ENCODE measurements around the gene HLTF.

The HLTF gene

GRCh38 chr3:149003653-149004305 is 82.6 kb downstream of the HLTF start:
- ChIA-PET CTCF (interaction anchor here (1.0 to 4.5 kb wide), 2 partner anchors 13 to 42 kb away, joined by 3 to 25 read pairs; partner anchors contain the start of gene GYG1), POLR2A (no interaction called here)
- DNase-seq (ENCODE audit: extremely low spot score): peak; percentile 29
- no peak for TF ChIP-seq CTCF (IDR thresholded peaks at IDR 0.05; ENCODE audit: control extremely low read depth, extremely low read depth, low read depth, missing control alignments)

- ChIA-PET POLR2A (no interaction called here), CTCF (interaction anchor here (1.1 to 4.5 kb wide), 2 partner anchors 10 to 58 kb away, joined by 3 to 25 read pairs; partner anchors contain the start of gene GYG1)
- no peak for DNase-seq (ENCODE audit: extremely low spot score)
- TF ChIP-seq CTCF (IDR thresholded peaks at IDR 0.05; ENCODE audit: control extremely low read depth, extremely low read depth, low read depth, missing control alignments): no peak
Observed at GRCh38 chr3:149001727-149002126, 84.6 kb downstream of the HLTF start.

- DNase-seq (ENCODE audit: extremely low spot score): no peak
- POLR2A ChIA-PET: no interaction called here
- CTCF ChIA-PET: interaction anchor here (1.0 to 4.5 kb wide), 4 partner anchors 9 to 45 kb away, joined by 3 to 25 read pairs (median 4); partner anchors contain the start of gene GYG1
- no peak for TF ChIP-seq CTCF (IDR thresholded peaks at IDR 0.05; ENCODE audit: control extremely low read depth, extremely low read depth, low read depth, missing control alignments)
Observed at GRCh38 chr3:149000206-149000745, 86.1 kb downstream of the HLTF start.

- TF ChIP-seq CTCF (IDR thresholded peaks at IDR 0.05; ENCODE audit: control extremely low read depth, extremely low read depth, low read depth, missing control alignments): no peak
- POLR2A ChIA-PET: no interaction called here
- DNase-seq (ENCODE audit: extremely low spot score): peak; percentile 23
- CTCF ChIA-PET: interaction anchor here (1.0 to 4.5 kb wide), 4 partner anchors 9 to 121 kb away, joined by 3 to 25 read pairs (median 5); partner anchors contain the start of gene GYG1
Observed at GRCh38 chr3:148999806-149000205, 86.5 kb downstream of the HLTF start.

GRCh38 chr3:148998715-148999423 is 87.5 kb downstream of the HLTF start:
- CTCF ChIA-PET: interaction anchor here (0.8 to 1.8 kb wide), 4 partner anchors 10 to 122 kb away, joined by 3 to 7 read pairs (median 4); no protein-coding TSS in a partner anchor
- DNase-seq (ENCODE audit: extremely low spot score): no peak
- TF ChIP-seq CTCF (IDR thresholded peaks at IDR 0.05; ENCODE audit: control extremely low read depth, extremely low read depth, low read depth, missing control alignments): no peak
- POLR2A ChIA-PET: no interaction called here

- POLR2A ChIA-PET: no interaction called here
Observed at GRCh38 chr3:148998297-148998696, 88.0 kb downstream of the HLTF start.

More at GRCh38 chr3:148998297-148998696, 88.0 kb downstream of the HLTF start:
- CTCF ChIA-PET: interaction anchor here (0.9 to 1.8 kb wide), 3 partner anchors 9 to 123 kb away, joined by 3 to 7 read pairs (median 5); no protein-coding TSS in a partner anchor
- no peak for DNase-seq (ENCODE audit: extremely low spot score)
- TF ChIP-seq CTCF (IDR thresholded peaks at IDR 0.05; ENCODE audit: control extremely low read depth, extremely low read depth, low read depth, missing control alignments): no peak
